ENCODE measurements around the gene TPRN.

DNA sequence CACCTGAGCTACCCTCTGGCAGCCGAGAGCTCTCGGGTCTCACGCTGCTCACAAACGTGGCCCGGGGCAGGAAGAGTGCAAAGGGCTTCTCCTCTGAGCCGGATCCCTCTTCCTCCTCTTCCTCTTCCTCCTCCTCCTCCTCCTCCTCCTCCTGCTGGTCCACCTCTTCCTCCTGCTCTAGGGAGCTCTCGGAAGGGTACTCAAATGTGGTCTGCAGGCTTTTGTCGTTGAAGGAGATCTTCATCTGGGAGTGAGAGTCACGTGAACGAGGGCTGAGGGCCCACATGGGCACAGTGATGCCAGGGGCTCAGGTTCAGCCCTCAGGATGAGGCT is 8.1 kb downstream of the TPRN start:
- TF ChIP-seq, protein P1, sequence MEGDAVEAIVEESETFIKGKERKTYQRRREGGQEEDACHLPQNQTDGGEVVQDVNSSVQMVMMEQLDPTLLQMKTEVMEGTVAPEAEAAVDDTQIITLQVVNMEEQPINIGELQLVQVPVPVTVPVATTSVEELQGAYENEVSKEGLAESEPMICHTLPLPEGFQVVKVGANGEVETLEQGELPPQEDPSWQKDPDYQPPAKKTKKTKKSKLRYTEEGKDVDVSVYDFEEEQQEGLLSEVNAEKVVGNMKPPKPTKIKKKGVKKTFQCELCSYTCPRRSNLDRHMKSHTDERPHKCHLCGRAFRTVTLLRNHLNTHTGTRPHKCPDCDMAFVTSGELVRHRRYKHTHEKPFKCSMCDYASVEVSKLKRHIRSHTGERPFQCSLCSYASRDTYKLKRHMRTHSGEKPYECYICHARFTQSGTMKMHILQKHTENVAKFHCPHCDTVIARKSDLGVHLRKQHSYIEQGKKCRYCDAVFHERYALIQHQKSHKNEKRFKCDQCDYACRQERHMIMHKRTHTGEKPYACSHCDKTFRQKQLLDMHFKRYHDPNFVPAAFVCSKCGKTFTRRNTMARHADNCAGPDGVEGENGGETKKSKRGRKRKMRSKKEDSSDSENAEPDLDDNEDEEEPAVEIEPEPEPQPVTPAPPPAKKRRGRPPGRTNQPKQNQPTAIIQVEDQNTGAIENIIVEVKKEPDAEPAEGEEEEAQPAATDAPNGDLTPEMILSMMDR (conservative IDR thresholded peaks at IDR 0.05; ENCODE audit: low read depth, low read length), result no peak
- no peak for TF ChIP-seq EZH2 (IDR thresholded peaks at IDR 0.05; ENCODE audit: borderline replicate concordance, low read depth, low read length, poor library complexity, severe bottlenecking)
